ENCODE results near the gene PARP4.
"Not testable (repeated sequence)": the region's sequence is repeated elsewhere in the genome, so short reads cannot be mapped to it uniquely, and the experiment has no call there.

The PARP4 gene

DNA sequence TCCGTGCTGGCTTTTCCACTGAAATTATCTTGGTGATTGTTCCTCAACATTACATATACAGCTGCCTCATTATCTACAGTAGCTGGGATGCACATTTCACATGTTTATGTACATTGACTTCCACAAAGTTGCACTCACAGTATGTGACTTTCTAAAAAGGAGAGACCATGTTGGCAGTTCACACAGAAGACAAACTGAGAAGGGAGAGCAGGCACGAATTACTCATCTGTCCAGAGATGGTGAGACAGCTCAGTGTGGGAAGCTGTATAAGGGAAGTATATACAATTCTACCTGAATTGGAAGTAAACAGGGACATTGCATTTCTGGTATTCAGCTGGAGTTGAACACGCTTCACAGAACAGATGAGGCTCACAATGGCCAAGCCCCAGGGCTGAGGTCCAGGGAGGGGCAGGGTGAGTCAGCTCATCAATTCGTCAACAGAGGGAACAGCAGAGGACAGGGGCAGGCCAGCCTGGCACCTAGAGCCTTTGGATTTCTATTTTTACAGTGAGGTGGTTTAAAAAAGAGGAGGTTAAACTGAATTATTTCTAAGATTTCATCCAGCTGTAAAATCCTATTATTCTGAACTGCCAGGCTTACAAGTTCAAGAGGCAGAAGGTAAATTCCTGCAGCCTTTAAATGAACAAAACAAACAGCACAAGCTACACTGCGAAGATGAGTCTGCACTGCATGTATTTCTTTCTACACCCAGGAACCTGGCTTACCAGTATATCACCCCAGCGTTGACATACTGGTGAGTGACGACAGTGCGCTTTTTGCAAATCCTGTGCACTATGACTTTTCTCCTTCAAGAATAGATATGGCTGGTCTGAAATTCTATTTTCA, 9.8 kb downstream of the PARP4 start:
- DNase-seq (ENCODE audit: low read depth), result peak; percentile 38
- TF ChIP-seq, protein P1, sequence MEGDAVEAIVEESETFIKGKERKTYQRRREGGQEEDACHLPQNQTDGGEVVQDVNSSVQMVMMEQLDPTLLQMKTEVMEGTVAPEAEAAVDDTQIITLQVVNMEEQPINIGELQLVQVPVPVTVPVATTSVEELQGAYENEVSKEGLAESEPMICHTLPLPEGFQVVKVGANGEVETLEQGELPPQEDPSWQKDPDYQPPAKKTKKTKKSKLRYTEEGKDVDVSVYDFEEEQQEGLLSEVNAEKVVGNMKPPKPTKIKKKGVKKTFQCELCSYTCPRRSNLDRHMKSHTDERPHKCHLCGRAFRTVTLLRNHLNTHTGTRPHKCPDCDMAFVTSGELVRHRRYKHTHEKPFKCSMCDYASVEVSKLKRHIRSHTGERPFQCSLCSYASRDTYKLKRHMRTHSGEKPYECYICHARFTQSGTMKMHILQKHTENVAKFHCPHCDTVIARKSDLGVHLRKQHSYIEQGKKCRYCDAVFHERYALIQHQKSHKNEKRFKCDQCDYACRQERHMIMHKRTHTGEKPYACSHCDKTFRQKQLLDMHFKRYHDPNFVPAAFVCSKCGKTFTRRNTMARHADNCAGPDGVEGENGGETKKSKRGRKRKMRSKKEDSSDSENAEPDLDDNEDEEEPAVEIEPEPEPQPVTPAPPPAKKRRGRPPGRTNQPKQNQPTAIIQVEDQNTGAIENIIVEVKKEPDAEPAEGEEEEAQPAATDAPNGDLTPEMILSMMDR (conservative IDR thresholded peaks at IDR 0.05; ENCODE audit: low read depth, low read length), result no peak
- H3K4me3 ChIP-seq (ENCODE audit: low read length), result no peak overlapping the region

DNA sequence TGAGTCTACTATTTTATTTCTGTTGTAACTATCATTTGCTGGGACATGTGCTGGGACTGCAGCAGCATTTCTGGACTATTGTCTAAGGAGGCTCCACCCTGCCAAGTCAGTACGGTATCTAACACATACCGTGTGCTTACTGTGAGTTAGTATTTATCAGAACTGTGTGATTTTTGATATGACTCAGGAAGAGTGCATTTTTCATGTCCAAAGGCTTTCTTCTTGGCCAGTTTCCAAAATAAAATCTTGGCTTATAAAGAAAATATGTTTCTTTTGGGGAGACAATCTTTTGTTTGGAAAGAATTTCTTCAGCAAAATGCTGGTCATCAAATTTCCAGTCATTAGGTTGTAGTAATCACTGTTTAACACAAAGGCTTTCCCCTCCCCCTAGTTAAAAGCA, 11.6 kb downstream of the PARP4 start:
- peak; percentile 49 for DNase-seq (ENCODE audit: low read depth)
- H3K4me3 ChIP-seq (ENCODE audit: low read length), result no peak overlapping the region
- TF ChIP-seq, protein P1 (conservative IDR thresholded peaks at IDR 0.05; ENCODE audit: low read depth, low read length), result no peak

DNA sequence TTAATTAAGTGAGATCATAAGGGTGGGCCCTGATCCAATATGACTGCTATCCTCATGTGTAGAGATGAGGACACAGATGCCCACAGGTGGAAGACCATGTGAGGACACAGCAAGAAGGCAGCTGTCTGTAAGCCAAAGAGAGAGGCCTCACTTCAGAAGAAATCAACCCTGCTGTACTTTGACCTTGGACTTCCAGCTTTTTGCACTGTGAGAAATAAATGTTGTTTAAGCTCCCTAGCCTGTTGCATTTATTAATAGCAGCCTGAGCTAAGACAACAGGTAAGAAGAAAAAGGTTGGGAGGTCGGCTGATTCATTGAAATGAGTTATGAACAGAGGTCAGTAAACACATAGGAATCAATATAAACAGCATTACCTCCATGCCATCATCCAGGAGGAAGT, 14.8 kb downstream of the PARP4 start:
- no peak for DNase-seq (ENCODE audit: low read depth)
- TF ChIP-seq, protein P1 (conservative IDR thresholded peaks at IDR 0.05; ENCODE audit: low read depth, low read length), result no peak

DNA sequence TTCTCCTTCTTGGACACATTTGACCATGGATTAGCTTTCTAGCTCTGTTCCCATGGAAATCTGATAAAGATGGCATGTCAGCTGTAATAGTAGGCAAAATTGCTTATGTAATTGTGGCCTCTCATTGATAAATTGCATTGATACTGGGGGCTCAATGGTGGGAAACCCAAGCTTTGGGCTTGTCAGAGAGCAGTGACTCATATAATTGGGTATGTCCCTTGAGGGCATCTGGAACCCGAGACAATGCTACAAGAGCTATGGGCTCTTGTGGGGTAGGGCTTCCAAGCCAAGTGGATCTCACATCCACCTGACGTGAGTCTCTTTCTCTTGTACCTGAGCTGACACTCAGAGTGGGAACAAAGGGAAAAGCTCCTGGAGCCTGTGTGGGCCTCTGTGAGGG, 16.3 kb downstream of the PARP4 start:
- H3K4me3 ChIP-seq (ENCODE audit: low read length); DNase-seq (ENCODE audit: low read depth): not testable (repeated sequence)

More for the DNA sequence above, 14.8 kb downstream of the PARP4 start:
- no peak overlapping the region for H3K4me3 ChIP-seq (ENCODE audit: low read length)

DNA sequence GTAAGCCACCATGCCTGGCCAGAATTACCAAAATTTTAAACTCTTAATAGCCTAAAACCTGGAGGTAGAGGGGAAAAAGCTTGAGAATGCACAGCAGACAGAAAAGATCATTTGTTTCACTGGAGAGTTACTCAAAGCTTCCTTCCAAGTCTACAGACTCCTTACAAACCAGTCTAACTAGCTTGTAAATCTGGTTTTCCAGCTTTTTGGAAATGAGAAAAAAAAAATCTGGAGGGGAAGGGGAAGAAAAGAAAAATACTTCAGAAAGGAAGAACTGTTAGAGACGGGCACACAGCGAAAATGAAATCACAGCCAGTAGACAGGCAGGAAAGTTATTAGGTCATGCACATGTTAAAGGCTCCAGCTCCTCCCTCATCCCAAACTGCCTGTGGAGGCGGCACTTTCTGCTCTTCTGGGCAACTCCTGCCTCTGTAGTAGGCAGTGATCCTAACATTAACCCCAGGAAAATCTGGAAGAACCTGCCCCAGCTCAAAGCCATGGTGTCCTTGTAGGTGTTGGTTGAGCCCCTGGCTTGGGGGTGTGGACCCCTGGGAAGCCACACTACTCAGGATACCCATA, 17.3 kb downstream of the PARP4 start:
- DNase-seq (ENCODE audit: low read depth), result no peak
- H3K4me3 ChIP-seq (ENCODE audit: low read length), result no peak overlapping the region
- TF ChIP-seq, protein P1 (conservative IDR thresholded peaks at IDR 0.05; ENCODE audit: low read depth, low read length), result no peak

DNA sequence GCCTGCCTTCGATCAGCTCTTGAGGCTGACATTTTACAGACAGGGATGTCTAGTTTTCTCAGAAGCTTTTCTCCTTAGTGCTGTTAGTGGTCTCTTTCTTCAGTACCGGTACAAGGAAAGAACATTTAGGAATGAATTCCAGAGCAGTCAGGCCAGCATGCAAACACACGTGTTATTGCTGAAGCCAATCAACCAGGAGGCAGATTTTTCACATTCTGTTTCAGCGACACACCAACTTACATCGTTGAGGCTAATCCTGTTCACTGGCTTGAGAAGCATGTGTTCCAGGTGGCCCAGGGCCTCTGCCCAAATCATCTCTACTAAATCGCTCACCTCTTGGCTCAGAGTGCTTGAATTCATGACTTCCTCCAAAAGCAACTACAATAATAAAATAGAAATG, 19.2 kb downstream of the PARP4 start:
- TF ChIP-seq, protein P1 (conservative IDR thresholded peaks at IDR 0.05; ENCODE audit: low read depth, low read length), result no peak
- no peak overlapping the region for H3K4me3 ChIP-seq (ENCODE audit: low read length)
- DNase-seq (ENCODE audit: low read depth), result no peak

DNA sequence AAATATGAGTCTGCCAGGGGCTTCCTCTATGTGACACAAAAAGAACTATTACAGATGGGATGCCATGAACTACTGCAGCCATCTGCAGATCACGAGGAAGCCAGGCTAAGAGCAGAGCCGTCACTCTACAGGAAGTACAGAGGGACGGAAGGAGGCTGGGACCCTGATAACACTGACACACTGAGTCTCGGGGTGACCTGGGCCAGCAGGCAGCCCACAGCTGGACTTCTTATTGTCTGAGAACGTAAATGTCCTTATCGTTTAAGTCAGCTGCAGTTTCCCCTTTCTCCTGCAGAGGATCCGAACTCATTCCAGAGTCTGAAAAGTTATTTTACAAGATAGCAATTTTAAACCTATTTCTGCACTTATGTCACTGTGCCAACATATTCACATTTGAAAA, 20.7 kb downstream of the PARP4 start:
- no peak overlapping the region for H3K4me3 ChIP-seq (ENCODE audit: low read length)
- DNase-seq (ENCODE audit: low read depth), result no peak
- TF ChIP-seq, protein P1 (conservative IDR thresholded peaks at IDR 0.05; ENCODE audit: low read depth, low read length), result peak; percentile 22
